ENCODE data around the gene PRKD3. TPM values are rescaled to one million over a fixed set of nuclear protein-coding genes. Genes with fewer than 3 reads are reported as not detected.

Gene PRKD3
- polyA plus RNA-seq, 2 donors, result 3.7 to 3.8 TPM

GRCh38 chr2:37344453-37345361 is 20.1 kb upstream of the PRKD3 start, which contains the start of gene QPCT:
TSS of gene QPCT (plus strand) at chr2:37344630. CDS start at chr2:37344732, 102 bp downstream.
- Histone ChIP-seq H3K36me3 (ENCODE audit: control insufficient read depth in 2 of 2, insufficient read depth in 2 of 2, low read length in 1 of 2) (no peaks in the 10 kb centered on the region), H3K4me3 (ENCODE audit: low read depth in 1 of 2, low read length in 2 of 2) (peak within 1 kb of the TSS; percentile 59 to 62), H3K27ac (ENCODE audit: low read depth in 2 of 2, low read length in 1 of 2) (peak within 1 kb of the TSS; percentile 32 to 68), H3K9me3 (ENCODE audit: control insufficient read depth in 2 of 2, insufficient read depth in 1 of 2, low read depth in 1 of 2, low read length in 1 of 2) (no peaks in the 10 kb centered on the region), H3K27me3 (ENCODE audit: control insufficient read depth in 1 of 2, insufficient read depth in 2 of 2, low read length in 2 of 2) (no peaks in the 10 kb centered on the region), H3K4me1 (ENCODE audit: control insufficient read depth in 2 of 2, insufficient read depth in 2 of 2, low read length in 1 of 2) (peaks cover 0 to 7% of the 10 kb centered on the region in 2 donors)
- WGBS, 2 donors, result 2% methylated on average over 66 to 73 of the region's 73 CpGs

GRCh38 chr2:37343537-37344434 is 19.2 kb upstream of the PRKD3 start:
- H3K4me3 ChIP-seq (ENCODE audit: low read depth in 1 of 2, low read length in 2 of 2), result peak overlapping the region in 1 of 2 donors; percentile 59
- H3K27me3 ChIP-seq (ENCODE audit: control insufficient read depth in 1 of 2, insufficient read depth in 2 of 2, low read length in 2 of 2), result no peaks in the 10 kb centered on the region
- 75 to 77% methylated on average over 7 of the region's 7 CpGs for WGBS, 2 donors
- H3K27ac ChIP-seq (ENCODE audit: low read depth in 2 of 2, low read length in 1 of 2), result peak overlapping the region; percentile 32 to 68
- H3K4me1 ChIP-seq (ENCODE audit: control insufficient read depth in 2 of 2, insufficient read depth in 2 of 2, low read length in 1 of 2), result peaks cover 0 to 7% of the 10 kb centered on the region in 2 donors
- H3K9me3 ChIP-seq (ENCODE audit: control insufficient read depth in 2 of 2, insufficient read depth in 1 of 2, low read depth in 1 of 2, low read length in 1 of 2), result no peaks in the 10 kb centered on the region
- H3K36me3 ChIP-seq (ENCODE audit: control insufficient read depth in 2 of 2, insufficient read depth in 2 of 2, low read length in 1 of 2), result no peaks in the 10 kb centered on the region

- Histone ChIP-seq H3K9me3 (ENCODE audit: control insufficient read depth in 2 of 2, insufficient read depth in 1 of 2, low read depth in 1 of 2, low read length in 1 of 2) (no peaks in the 10 kb centered on the region), H3K27ac (ENCODE audit: low read depth in 2 of 2, low read length in 1 of 2) (no peak overlapping the region), H3K27me3 (ENCODE audit: control insufficient read depth in 1 of 2, insufficient read depth in 2 of 2, low read length in 2 of 2) (no peaks in the 10 kb centered on the region), H3K36me3 (ENCODE audit: control insufficient read depth in 2 of 2, insufficient read depth in 2 of 2, low read length in 1 of 2) (no peaks in the 10 kb centered on the region), H3K4me1 (ENCODE audit: control insufficient read depth in 2 of 2, insufficient read depth in 2 of 2, low read length in 1 of 2) (peaks cover 0 to 7% of the 10 kb centered on the region in 2 donors), H3K4me3 (ENCODE audit: low read depth in 1 of 2, low read length in 2 of 2) (no peak overlapping the region)
- WGBS, 2 donors, result 90% methylated on average over 7 of the region's 7 CpGs
Observed at GRCh38 chr2:37342591-37343220, 18.1 kb upstream of the PRKD3 start.

- Histone ChIP-seq H3K4me3 (ENCODE audit: low read depth in 1 of 2, low read length in 2 of 2) (no peak overlapping the region), H3K36me3 (ENCODE audit: control insufficient read depth in 2 of 2, insufficient read depth in 2 of 2, low read length in 1 of 2) (no peaks in the 10 kb centered on the region), H3K27me3 (ENCODE audit: control insufficient read depth in 1 of 2, insufficient read depth in 2 of 2, low read length in 2 of 2) (no peaks in the 10 kb centered on the region), H3K4me1 (ENCODE audit: control insufficient read depth in 2 of 2, insufficient read depth in 2 of 2, low read length in 1 of 2) (peaks cover 0 to 7% of the 10 kb centered on the region in 2 donors), H3K27ac (ENCODE audit: low read depth in 2 of 2, low read length in 1 of 2) (no peak overlapping the region), H3K9me3 (ENCODE audit: control insufficient read depth in 2 of 2, insufficient read depth in 1 of 2, low read depth in 1 of 2, low read length in 1 of 2) (no peaks in the 10 kb centered on the region)
- 75 to 86% methylated on average over 3 of the region's 3 CpGs for WGBS, 2 donors
Observed at GRCh38 chr2:37340637-37341036, 16.0 kb upstream of the PRKD3 start.

GRCh38 chr2:37338933-37339332 is 14.3 kb upstream of the PRKD3 start:
- WGBS, 2 donors, result 79 to 83% methylated on average over 4 of the region's 4 CpGs
- Histone ChIP-seq H3K4me3 (ENCODE audit: low read depth in 1 of 2, low read length in 2 of 2) (no peak overlapping the region), H3K27ac (ENCODE audit: low read depth in 2 of 2, low read length in 1 of 2) (no peak overlapping the region), H3K4me1 (ENCODE audit: control insufficient read depth in 2 of 2, insufficient read depth in 2 of 2, low read length in 1 of 2) (no peaks in the 10 kb centered on the region), H3K9me3 (ENCODE audit: control insufficient read depth in 2 of 2, insufficient read depth in 1 of 2, low read depth in 1 of 2, low read length in 1 of 2) (no peaks in the 10 kb centered on the region), H3K36me3 (ENCODE audit: control insufficient read depth in 2 of 2, insufficient read depth in 2 of 2, low read length in 1 of 2) (no peaks in the 10 kb centered on the region), H3K27me3 (ENCODE audit: control insufficient read depth in 1 of 2, insufficient read depth in 2 of 2, low read length in 2 of 2) (no peaks in the 10 kb centered on the region)

GRCh38 chr2:37337620-37338280 is 13.1 kb upstream of the PRKD3 start:
- Histone ChIP-seq H3K27ac (ENCODE audit: low read depth in 2 of 2, low read length in 1 of 2) (no peak overlapping the region), H3K4me1 (ENCODE audit: control insufficient read depth in 2 of 2, insufficient read depth in 2 of 2, low read length in 1 of 2) (no peaks in the 10 kb centered on the region), H3K9me3 (ENCODE audit: control insufficient read depth in 2 of 2, insufficient read depth in 1 of 2, low read depth in 1 of 2, low read length in 1 of 2) (no peaks in the 10 kb centered on the region), H3K4me3 (ENCODE audit: low read depth in 1 of 2, low read length in 2 of 2) (no peak overlapping the region), H3K36me3 (ENCODE audit: control insufficient read depth in 2 of 2, insufficient read depth in 2 of 2, low read length in 1 of 2) (no peaks in the 10 kb centered on the region), H3K27me3 (ENCODE audit: control insufficient read depth in 1 of 2, insufficient read depth in 2 of 2, low read length in 2 of 2) (no peaks in the 10 kb centered on the region)
- WGBS, 2 donors, result 76% methylated on average over 7 of the region's 7 CpGs

- no peaks in the 10 kb centered on the region for H3K36me3 ChIP-seq (ENCODE audit: control insufficient read depth in 2 of 2, insufficient read depth in 2 of 2, low read length in 1 of 2)
- H3K27ac ChIP-seq (ENCODE audit: low read depth in 2 of 2, low read length in 1 of 2), result no peak overlapping the region
- no peaks in the 10 kb centered on the region for H3K9me3 ChIP-seq (ENCODE audit: control insufficient read depth in 2 of 2, insufficient read depth in 1 of 2, low read depth in 1 of 2, low read length in 1 of 2)
- no peak overlapping the region for H3K4me3 ChIP-seq (ENCODE audit: low read depth in 1 of 2, low read length in 2 of 2)
- WGBS, 2 donors, result 87 to 93% methylated on average over 2 of the region's 2 CpGs
- H3K27me3 ChIP-seq (ENCODE audit: control insufficient read depth in 1 of 2, insufficient read depth in 2 of 2, low read length in 2 of 2), result no peaks in the 10 kb centered on the region
- H3K4me1 ChIP-seq (ENCODE audit: control insufficient read depth in 2 of 2, insufficient read depth in 2 of 2, low read length in 1 of 2), result no peaks in the 10 kb centered on the region
Observed at GRCh38 chr2:37335604-37336003, 11.0 kb upstream of the PRKD3 start.

GRCh38 chr2:37333256-37333655 is 8.6 kb upstream of the PRKD3 start:
- Histone ChIP-seq H3K9me3 (ENCODE audit: control insufficient read depth in 2 of 2, insufficient read depth in 1 of 2, low read depth in 1 of 2, low read length in 1 of 2) (no peaks in the 10 kb centered on the region), H3K4me3 (ENCODE audit: low read depth in 1 of 2, low read length in 2 of 2) (no peak overlapping the region), H3K27ac (ENCODE audit: low read depth in 2 of 2, low read length in 1 of 2) (no peak overlapping the region), H3K36me3 (ENCODE audit: control insufficient read depth in 2 of 2, insufficient read depth in 2 of 2, low read length in 1 of 2) (no peaks in the 10 kb centered on the region), H3K4me1 (ENCODE audit: control insufficient read depth in 2 of 2, insufficient read depth in 2 of 2, low read length in 1 of 2) (no peaks in the 10 kb centered on the region), H3K27me3 (ENCODE audit: control insufficient read depth in 1 of 2, insufficient read depth in 2 of 2, low read length in 2 of 2) (no peaks in the 10 kb centered on the region)
- WGBS, 2 donors, result 59 to 63% methylated on average over 2 of the region's 2 CpGs

- Histone ChIP-seq H3K27ac (ENCODE audit: low read depth in 2 of 2, low read length in 1 of 2) (no peak overlapping the region), H3K36me3 (ENCODE audit: control insufficient read depth in 2 of 2, insufficient read depth in 2 of 2, low read length in 1 of 2) (no peaks in the 10 kb centered on the region), H3K4me1 (ENCODE audit: control insufficient read depth in 2 of 2, insufficient read depth in 2 of 2, low read length in 1 of 2) (no peaks in the 10 kb centered on the region), H3K4me3 (ENCODE audit: low read depth in 1 of 2, low read length in 2 of 2) (no peak overlapping the region), H3K27me3 (ENCODE audit: control insufficient read depth in 1 of 2, insufficient read depth in 2 of 2, low read length in 2 of 2) (no peaks in the 10 kb centered on the region), H3K9me3 (ENCODE audit: control insufficient read depth in 2 of 2, insufficient read depth in 1 of 2, low read depth in 1 of 2, low read length in 1 of 2) (no peaks in the 10 kb centered on the region)
- 71 to 81% methylated on average over 3 of the region's 3 CpGs for WGBS, 2 donors
Observed at GRCh38 chr2:37332560-37332959, 7.9 kb upstream of the PRKD3 start.

All from esophagus (tissue), 2 donors.